ENCODE measurements around the gene PCID2.
A peak's percentile ranks its signal among the peaks of the same experiment; 100 is the strongest.
"Not testable (repeated sequence)": the region's sequence is repeated elsewhere in the genome, so short reads cannot be mapped to it uniquely, and the experiment has no call there.

The PCID2 gene

GRCh38 chr13:113164492-113164891, 44.0 kb downstream of the PCID2 start:
- no peak for DNase-seq (ENCODE audit: low spot score)

- DNase-seq (ENCODE audit: low spot score), result no peak
Observed at GRCh38 chr13:113162783-113163685, 45.4 kb downstream of the PCID2 start.

GRCh38 chr13:113161975-113162374, 46.5 kb downstream of the PCID2 start:
- not testable (repeated sequence) for DNase-seq (ENCODE audit: low spot score)

- no peak for DNase-seq (ENCODE audit: low spot score)
Observed at GRCh38 chr13:113161433-113161832, 47.0 kb downstream of the PCID2 start.

GRCh38 chr13:113160983-113161382, 47.5 kb downstream of the PCID2 start:
- DNase-seq (ENCODE audit: low spot score), result no peak

GRCh38 chr13:113159701-113160100, 48.8 kb downstream of the PCID2 start:
- DNase-seq (ENCODE audit: low spot score), result no peak

GRCh38 chr13:113158946-113159345, 49.5 kb downstream of the PCID2 start:
- DNase-seq (ENCODE audit: low spot score), result no peak

- DNase-seq (ENCODE audit: low spot score), result no peak
Observed at GRCh38 chr13:113157929-113158747, 50.3 kb downstream of the PCID2 start, which contains the start of gene PROZ. PROZ (plus strand) TSS chr13:113158648; CDS start chr13:113158661, 13 bp downstream.

- DNase-seq (ENCODE audit: low spot score), result no peak
Observed at GRCh38 chr13:113157206-113157928, 51.1 kb downstream of the PCID2 start.

- no peak for DNase-seq (ENCODE audit: low spot score)
Observed at GRCh38 chr13:113155982-113156655, 52.4 kb downstream of the PCID2 start.

GRCh38 chr13:113155201-113155600, 53.3 kb downstream of the PCID2 start:
- DNase-seq (ENCODE audit: low spot score), result no peak

- DNase-seq (ENCODE audit: low spot score), result peak; percentile 90
Observed at GRCh38 chr13:113153810-113154748, 54.4 kb downstream of the PCID2 start.

- peak; percentile 53 for DNase-seq (ENCODE audit: low spot score)
Observed at GRCh38 chr13:113152984-113153809, 55.3 kb downstream of the PCID2 start.

- peak; percentile 20 for DNase-seq (ENCODE audit: low spot score)
Observed at GRCh38 chr13:113152691-113152983, 55.8 kb downstream of the PCID2 start.

GRCh38 chr13:113151745-113152690, 56.5 kb downstream of the PCID2 start:
- DNase-seq (ENCODE audit: low spot score), result peak; percentile 15

- peak; percentile 8 for DNase-seq (ENCODE audit: low spot score)
Observed at GRCh38 chr13:113150550-113151365, 57.7 kb downstream of the PCID2 start.

GRCh38 chr13:113149711-113150549, 58.5 kb downstream of the PCID2 start:
- peak; percentile 3 for DNase-seq (ENCODE audit: low spot score)

All from D341Med (cell line).